Trophoblast cell (in vitro differentiated cells and primary cell): ENCODE results near the gene STX19.

Experiments used
- DNase-seq, 2 donors: peaks; one replicate each; pipeline ENCODE4 v3.0.0-alpha.2; 2016
- H2AFZ ChIP-seq: 2 replicates; pipeline ENCODE4 v1.6.1; 2013; ENCODE audit warnings: low read length, moderate library complexity, mild to moderate bottlenecking; ENCODE audit not compliant: insufficient read depth, poor library complexity
- H2AK5ac ChIP-seq: 2 replicates; pipeline ENCODE4 v1.6.1; 2013; ENCODE audit warnings: mild to moderate bottlenecking, low read length
- H2BK120ac ChIP-seq: 2 replicates; pipeline ENCODE4 v1.6.1; 2013; ENCODE audit warnings: low read length, mild to moderate bottlenecking, moderate library complexity; ENCODE audit not compliant: insufficient read depth, poor library complexity
- H2BK12ac ChIP-seq: 2 replicates; pipeline ENCODE4 v1.6.1; 2013; ENCODE audit warnings: mild to moderate bottlenecking, low read length, moderate library complexity
- H2BK5ac ChIP-seq: 2 replicates; pipeline ENCODE4 v1.6.1; 2013; ENCODE audit warnings: low read length, low read depth, moderate library complexity, mild to moderate bottlenecking; ENCODE audit not compliant: poor library complexity
- H3K14ac ChIP-seq: 2 replicates; pipeline ENCODE4 v1.6.1; 2013; ENCODE audit warnings: mild to moderate bottlenecking, low read length
- H3K18ac ChIP-seq: 2 replicates; pipeline ENCODE4 v1.6.1; 2013; ENCODE audit warnings: mild to moderate bottlenecking, low read length
- H3K23ac ChIP-seq: 2 replicates; pipeline ENCODE4 v1.6.1; 2013; ENCODE audit warnings: low read length
- H3K27ac ChIP-seq: 2 replicates; pipeline ENCODE4 v1.5.1; 2013; ENCODE audit warnings: low read depth, mild to moderate bottlenecking, inconsistent platforms, low read length, moderate library complexity
- H3K27me3 ChIP-seq: 2 replicates; pipeline ENCODE4 v1.6.1; 2013; ENCODE audit warnings: inconsistent platforms, mild to moderate bottlenecking, low read length, moderate library complexity; ENCODE audit not compliant: insufficient read depth
- H3K36me3 ChIP-seq, 2 experiments: 1 replicate in 1 of 2; 2 replicates in 1 of 2; pipeline ENCODE4 v1.6.1; 2013; ENCODE audit warnings: low read length in 2 of 2, mild to moderate bottlenecking in 2 of 2, moderate library complexity in 1 of 2; ENCODE audit not compliant: insufficient read depth in 2 of 2, control insufficient read depth in 1 of 2
- H3K4ac ChIP-seq: 2 replicates; pipeline ENCODE4 v1.6.1; 2013; ENCODE audit warnings: low read depth, mild to moderate bottlenecking, low read length, moderate library complexity
- H3K4me1 ChIP-seq, 2 experiments: 1 replicate in 1 of 2; 2 replicates in 1 of 2; pipeline ENCODE4 v1.6.1; 2013; ENCODE audit warnings: low read length in 2 of 2, mild to moderate bottlenecking in 2 of 2, moderate library complexity in 1 of 2; ENCODE audit not compliant: insufficient read depth in 2 of 2, control insufficient read depth in 1 of 2
- H3K4me2 ChIP-seq: 2 replicates; pipeline ENCODE4 v1.6.1; 2013; ENCODE audit warnings: inconsistent platforms, mild to moderate bottlenecking, low read length, moderate library complexity
- H3K4me3 ChIP-seq: 2 replicates; pipeline ENCODE4 v1.5.1; 2013; ENCODE audit warnings: mild to moderate bottlenecking, low read depth, low read length, inconsistent platforms
- H3K79me1 ChIP-seq: one replicate; pipeline ENCODE4 v1.6.1; 2013; ENCODE audit warnings: low read length
- H3K79me2 ChIP-seq: 2 replicates; pipeline ENCODE4 v1.6.1; 2013; ENCODE audit warnings: low read length, mild to moderate bottlenecking; ENCODE audit not compliant: control insufficient read depth, insufficient read depth, poor library complexity
- H3K9ac ChIP-seq: 2 replicates; pipeline ENCODE4 v1.6.1; 2013; ENCODE audit warnings: mild to moderate bottlenecking, low read length
- H3K9me3 ChIP-seq: 2 replicates; pipeline ENCODE4 v1.6.1; 2013; ENCODE audit warnings: low read depth, mild to moderate bottlenecking, control low read depth, inconsistent platforms, low read length; ENCODE audit not compliant: insufficient read depth
- H4K12ac ChIP-seq: 2 replicates; pipeline ENCODE4 v1.6.1; 2013; ENCODE audit warnings: low read depth, mild to moderate bottlenecking, low read length, moderate library complexity
- H4K8ac ChIP-seq: 2 replicates; pipeline ENCODE4 v1.6.1; 2013; ENCODE audit warnings: low read depth, mild to moderate bottlenecking, low read length, moderate library complexity
- H4K91ac ChIP-seq: one replicate; pipeline ENCODE4 v1.6.1; 2013; ENCODE audit warnings: low read depth, mild to moderate bottlenecking, low read length, moderate library complexity
- WGBS: extraction: QIAGEN DNeasy Blood & Tissue Kit; methylation state at CpG from one replicate; pipeline ENCODE4 v1.1.7; 2013; ENCODE audit warnings: missing lambda C conversion rate; ENCODE audit not compliant: insufficient read length, insufficient coverage; ENCODE audit errors: extremely low coverage; 5-methylcytosine and 5-hydroxymethylcytosine counted together

STX19 gene

GRCh38 chr3:94011233-94011711, 17.1 kb downstream of the STX19 start:
- Histone ChIP-seq H3K23ac (no peak overlapping the region), H3K18ac (no peak overlapping the region), H2AK5ac (no peak overlapping the region), H4K91ac (no peak overlapping the region), H3K4me1 (no peaks in the 10 kb centered on the region), H3K4ac (no peak overlapping the region), H3K36me3 (no peaks in the 10 kb centered on the region), H4K8ac (no peak overlapping the region), H3K4me2 (no peak overlapping the region), H4K12ac (no peak overlapping the region), H3K27me3 (no peaks in the 10 kb centered on the region), H2BK12ac (no peak overlapping the region), H2BK120ac (no peak overlapping the region), H3K9me3 (no peaks in the 10 kb centered on the region), H3K14ac (no peak overlapping the region), H2BK5ac (no peak overlapping the region), H3K27ac (no peak overlapping the region), H3K79me2 (no peaks in the 10 kb centered on the region), H2AFZ (no peak overlapping the region), H3K79me1 (no peaks in the 10 kb centered on the region), H3K4me3 (no peak overlapping the region), H3K9ac (no peak overlapping the region)
- no peak for DNase-seq
- no CpG with 5 or more reads among the region's 3 CpGs for WGBS

DNA sequence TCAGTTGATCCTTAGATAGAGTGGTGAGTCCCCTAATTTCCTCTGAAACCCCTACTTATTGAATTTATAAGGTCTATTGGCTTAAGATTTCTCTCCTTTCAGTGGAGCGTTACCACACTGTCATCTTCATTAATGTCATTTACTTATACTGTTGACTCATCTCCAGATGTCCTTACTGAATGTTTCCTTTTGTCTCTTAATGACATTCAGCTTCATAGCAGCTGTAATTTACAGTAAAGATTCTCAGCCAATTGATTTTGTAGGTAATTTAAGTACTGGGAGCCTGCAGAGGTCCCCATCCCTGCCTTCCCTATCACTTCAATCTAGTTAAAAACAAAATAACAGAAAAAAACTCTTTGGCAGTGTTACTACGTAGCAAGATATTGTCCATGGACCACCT, 18.8 kb downstream of the STX19 start:
- Histone ChIP-seq H3K9me3 (no peaks in the 10 kb centered on the region), H3K4ac (no peak overlapping the region), H3K4me1 (no peaks in the 10 kb centered on the region), H3K18ac (no peak overlapping the region), H3K14ac (no peak overlapping the region), H2BK5ac (no peak overlapping the region), H3K4me3 (no peak overlapping the region), H3K27me3 (no peaks in the 10 kb centered on the region), H4K91ac (no peak overlapping the region), H3K4me2 (no peak overlapping the region), H3K79me2 (no peaks in the 10 kb centered on the region), H4K8ac (no peak overlapping the region), H3K23ac (no peak overlapping the region), H4K12ac (no peak overlapping the region), H3K27ac (no peak overlapping the region), H2BK12ac (no peak overlapping the region), H3K36me3 (no peaks in the 10 kb centered on the region), H3K79me1 (no peaks in the 10 kb centered on the region), H2AK5ac (no peak overlapping the region), H2BK120ac (no peak overlapping the region), H2AFZ (no peak overlapping the region), H3K9ac (no peak overlapping the region)
- WGBS = no CpG with 5 or more reads among the region's 2 CpGs
- no peak for DNase-seq

GRCh38 chr3:94008253-94008652, 20.1 kb downstream of the STX19 start:
- H3K79me2 ChIP-seq = no peaks in the 10 kb centered on the region
- no peaks in the 10 kb centered on the region for H3K79me1 ChIP-seq
- no peak overlapping the region for H2BK12ac ChIP-seq
- no CpG with 5 or more reads among the region's 2 CpGs for WGBS
- no peak overlapping the region for H3K4me3 ChIP-seq
- no peak overlapping the region for H3K4me2 ChIP-seq
- no peak overlapping the region for H3K9ac ChIP-seq
- no peak overlapping the region for H3K4ac ChIP-seq
- no peaks in the 10 kb centered on the region for H3K36me3 ChIP-seq
- no peak overlapping the region for H2BK120ac ChIP-seq
- H3K4me1 ChIP-seq = no peaks in the 10 kb centered on the region
- no peak overlapping the region for H3K18ac ChIP-seq
- H2AFZ ChIP-seq = no peak overlapping the region
- no peak overlapping the region for H3K14ac ChIP-seq
- H2AK5ac ChIP-seq = no peak overlapping the region
- no peak overlapping the region for H3K27ac ChIP-seq
- no peak for DNase-seq
- no peak overlapping the region for H2BK5ac ChIP-seq
- no peak overlapping the region for H3K23ac ChIP-seq
- H4K12ac ChIP-seq = no peak overlapping the region
- H3K27me3 ChIP-seq = no peaks in the 10 kb centered on the region
- H4K91ac ChIP-seq = no peak overlapping the region
- H3K9me3 ChIP-seq = no peaks in the 10 kb centered on the region
- no peak overlapping the region for H4K8ac ChIP-seq

GRCh38 chr3:94004301-94004910, 24.0 kb downstream of the STX19 start:
- no CpG with 5 or more reads among the region's 4 CpGs for WGBS
- no peak overlapping the region for H3K27ac ChIP-seq
- H3K14ac ChIP-seq = no peak overlapping the region
- no peak overlapping the region for H4K12ac ChIP-seq
- H3K23ac ChIP-seq = no peak overlapping the region
- H3K27me3 ChIP-seq = no peaks in the 10 kb centered on the region
- no peaks in the 10 kb centered on the region for H3K79me2 ChIP-seq
- H3K4me1 ChIP-seq = no peaks in the 10 kb centered on the region
- no peak overlapping the region for H3K4ac ChIP-seq
- no peak overlapping the region for H2AK5ac ChIP-seq
- no peaks in the 10 kb centered on the region for H3K79me1 ChIP-seq
- no peak overlapping the region for H2BK5ac ChIP-seq
- H4K8ac ChIP-seq = no peak overlapping the region
- H3K36me3 ChIP-seq = no peaks in the 10 kb centered on the region
- no peaks in the 10 kb centered on the region for H3K9me3 ChIP-seq
- no peak overlapping the region for H3K4me2 ChIP-seq
- H3K4me3 ChIP-seq = no peak overlapping the region
- DNase-seq = peak; percentile 4 to 61
- no peak overlapping the region for H4K91ac ChIP-seq
- no peak overlapping the region for H2BK12ac ChIP-seq
- H2BK120ac ChIP-seq = no peak overlapping the region
- H3K9ac ChIP-seq = no peak overlapping the region
- H2AFZ ChIP-seq = no peak overlapping the region
- H3K18ac ChIP-seq = no peak overlapping the region
